HG03280 (cell line): ENCODE data around the gene GBP5.
"Not testable (repeated sequence)": the region's sequence is repeated elsewhere in the genome, so short reads cannot be mapped to it uniquely, and the experiment has no call there.

Experiments used
- ATAC-seq: cut with Tn5 transposase; IDR thresholded peaks from one replicate; pipeline ENCODE4 v1.9.1; 2021; ENCODE audit warnings: mild to moderate bottlenecking, moderate library complexity; ENCODE audit not compliant: unreplicated experiment

GBP5 gene

GRCh38 chr1:89284078-89284763 is 11.6 kb upstream of the GBP5 start:
- not testable (repeated sequence) for ATAC-seq

DNA sequence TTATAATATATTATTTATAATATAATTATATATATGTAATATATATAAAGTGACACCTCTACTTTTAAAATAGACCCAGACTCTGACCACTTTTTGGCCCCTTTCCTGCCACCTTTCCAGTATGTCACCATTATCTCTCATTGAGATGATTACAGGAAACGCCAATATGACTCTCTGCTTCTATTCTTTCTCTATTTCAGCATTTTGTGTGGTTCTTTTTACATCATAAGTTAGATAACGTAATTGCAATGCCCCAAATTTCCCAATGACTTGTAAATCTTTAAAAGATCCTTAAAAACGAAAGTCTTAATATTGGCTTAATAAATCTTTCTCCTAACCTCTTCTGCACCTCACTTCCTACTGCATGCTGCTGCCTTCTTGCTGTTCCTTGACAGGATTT is 8.1 kb upstream of the GBP5 start:
- no peak for ATAC-seq

- ATAC-seq, result no peak
Measured at GRCh38 chr1:89279011-89279466, 6.4 kb upstream of the GBP5 start.

GRCh38 chr1:89277725-89278124 is 5.1 kb upstream of the GBP5 start:
- ATAC-seq, result no peak

DNA sequence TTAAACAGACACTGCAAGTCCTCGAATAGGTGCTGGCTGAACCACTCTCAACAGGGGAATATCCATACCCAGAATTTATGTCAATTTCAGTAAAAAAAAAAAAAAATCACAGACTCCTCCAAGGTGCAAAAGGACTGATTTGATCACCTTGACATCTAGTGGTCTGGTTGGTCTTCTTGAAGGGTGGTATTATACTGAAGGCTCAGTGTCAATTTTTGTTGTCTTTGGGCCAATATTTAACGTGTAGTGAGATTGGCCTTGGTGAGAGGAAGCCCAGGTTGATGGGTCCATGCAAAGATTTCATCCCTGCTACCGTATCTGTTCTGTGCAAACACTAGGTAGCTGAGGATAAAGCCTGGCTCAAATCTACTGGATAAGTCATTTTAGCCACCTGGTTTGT is 4.0 kb upstream of the GBP5 start:
- no peak for ATAC-seq

DNA sequence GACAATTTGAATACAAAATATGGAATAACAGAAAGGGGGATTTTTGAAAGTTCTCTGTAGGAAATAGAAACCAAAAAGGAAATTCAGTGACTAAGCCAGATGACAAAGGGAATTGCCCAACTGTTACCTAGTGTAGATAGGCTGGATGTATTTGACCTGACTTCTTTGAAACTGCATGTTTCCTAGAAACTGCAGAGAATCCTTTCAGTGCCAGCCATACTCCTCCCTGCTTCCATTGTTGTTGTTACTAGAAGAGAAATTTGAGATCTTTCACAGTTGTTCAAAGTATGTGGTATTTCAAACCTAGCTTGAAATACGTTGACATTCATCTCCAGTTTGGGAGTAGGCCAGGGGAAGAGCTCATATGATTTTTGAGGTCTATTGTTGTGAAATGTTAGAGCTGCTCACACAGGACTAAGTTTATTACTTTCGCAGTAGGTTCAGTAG is 1.8 kb upstream of the GBP5 start:
- ATAC-seq, result no peak

DNA sequence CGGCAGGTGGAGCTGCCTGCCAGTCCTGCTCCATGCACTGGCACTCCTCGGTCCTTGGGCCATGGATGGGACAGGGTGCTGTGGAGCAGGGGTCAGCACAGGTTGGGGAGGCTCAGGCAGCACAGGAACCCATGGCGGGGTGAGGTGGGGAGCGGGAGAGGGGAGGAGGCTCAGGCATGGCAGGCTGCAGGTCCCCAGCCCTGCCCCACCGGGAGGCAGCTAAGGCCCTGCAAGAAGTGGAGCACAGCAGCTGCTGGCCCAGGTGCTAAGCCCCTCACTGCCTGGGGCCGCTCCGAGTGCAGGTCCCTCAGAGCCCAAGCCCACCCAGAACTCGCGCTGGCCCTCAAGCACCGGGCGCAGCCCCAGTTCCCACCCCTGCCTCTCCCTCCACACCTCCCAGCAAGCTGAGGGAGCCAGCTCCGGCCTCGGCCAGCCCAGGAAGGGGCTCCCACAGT is 691 bp upstream of the GBP5 start:
- no peak for ATAC-seq

GRCh38 chr1:89271341-89272015 is 1.2 kb downstream of the GBP5 start:
- ATAC-seq, result no peak

- ATAC-seq, result no peak
Measured at GRCh38 chr1:89270423-89270822, 2.2 kb downstream of the GBP5 start.

DNA sequence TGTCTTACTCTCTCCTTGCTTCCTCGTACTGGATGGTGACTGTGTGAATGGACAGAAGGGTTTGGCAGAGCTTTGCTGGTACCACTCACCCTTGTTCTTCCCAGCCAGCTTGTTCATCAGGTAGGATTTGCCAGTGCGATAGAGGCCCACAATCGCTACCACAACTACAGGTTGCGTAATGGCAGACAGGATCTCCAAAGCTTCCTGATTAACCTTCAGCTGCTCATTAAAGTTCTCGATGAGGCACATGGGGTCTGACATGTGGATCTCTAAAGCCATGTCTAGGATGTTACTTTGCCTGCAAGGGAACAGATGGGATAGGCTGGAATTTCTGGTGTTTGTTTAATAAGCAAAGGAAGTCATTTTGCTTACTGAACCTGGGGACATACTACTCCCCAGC is 3.4 kb downstream of the GBP5 start:
- ATAC-seq, result no peak

GRCh38 chr1:89262643-89263042 is 10.0 kb downstream of the GBP5 start:
- ATAC-seq, result no peak

- no peak for ATAC-seq
Measured at GRCh38 chr1:89261926-89262515, 10.6 kb downstream of the GBP5 start.

- no peak for ATAC-seq
Measured at GRCh38 chr1:89260566-89261255, 11.9 kb downstream of the GBP5 start.

DNA sequence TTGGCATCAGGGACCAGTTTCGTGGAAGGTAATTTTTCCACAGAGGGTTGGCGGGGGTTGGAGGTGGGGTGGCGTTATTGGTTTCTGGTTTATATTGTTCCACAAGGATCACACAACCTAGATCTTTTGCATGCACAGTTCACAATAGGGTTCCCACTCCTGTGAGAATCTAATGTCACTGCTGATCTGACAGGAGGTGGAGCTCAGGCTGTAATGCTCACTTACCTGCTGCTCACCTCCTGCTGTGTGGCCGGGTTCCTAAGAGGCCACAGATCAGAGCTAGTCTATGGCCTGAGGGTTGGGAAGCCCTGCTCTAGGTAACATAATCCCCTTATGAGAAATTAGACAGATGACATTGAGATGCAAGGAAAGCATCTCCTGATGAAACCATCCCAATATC is 12.6 kb downstream of the GBP5 start:
- ATAC-seq, result no peak

DNA sequence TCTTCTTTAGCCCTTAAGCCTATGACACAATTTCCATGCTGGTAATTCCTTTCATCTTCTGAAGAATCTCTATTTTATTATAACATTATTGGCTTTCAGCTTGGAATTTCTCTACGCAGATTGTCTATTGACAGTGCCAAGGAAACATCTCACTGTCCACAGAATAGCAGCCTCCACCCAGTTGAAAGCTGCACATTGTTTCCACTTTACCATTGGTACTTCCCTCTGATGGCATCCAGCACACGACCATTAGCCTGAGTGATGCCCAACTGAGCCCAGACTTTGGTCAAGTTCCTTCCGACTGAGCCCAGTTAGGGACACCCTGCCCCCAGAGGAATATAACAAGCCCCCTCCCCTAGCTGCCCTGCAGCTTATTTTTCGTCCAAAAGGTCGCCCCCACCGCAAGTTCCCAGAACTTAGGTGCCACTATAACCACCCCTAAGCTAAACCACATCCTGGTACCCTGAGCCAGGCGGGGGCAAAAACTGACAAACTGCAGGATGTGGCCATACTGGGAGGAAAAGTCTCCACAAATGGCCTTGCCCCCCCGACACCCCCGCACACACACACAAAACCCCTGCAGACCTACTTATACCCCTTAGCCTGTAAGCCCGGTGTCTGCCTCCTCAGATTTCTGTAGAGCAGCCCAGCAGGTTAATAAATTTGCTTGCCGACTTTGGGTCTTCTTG is 13.2 kb downstream of the GBP5 start:
- no peak for ATAC-seq

- no peak for ATAC-seq
Measured at GRCh38 chr1:89257041-89257440, 15.6 kb downstream of the GBP5 start.

- not testable (repeated sequence) for ATAC-seq
Measured at GRCh38 chr1:89255581-89255980, 17.1 kb downstream of the GBP5 start.

GRCh38 chr1:89254658-89255287 is 17.9 kb downstream of the GBP5 start:
- ATAC-seq, result no peak

- ATAC-seq, result no peak
Measured at GRCh38 chr1:89243046-89243445, 29.6 kb downstream of the GBP5 start.
